Measurements from ENCODE around the gene POGLUT3.

The POGLUT3 gene

DNA sequence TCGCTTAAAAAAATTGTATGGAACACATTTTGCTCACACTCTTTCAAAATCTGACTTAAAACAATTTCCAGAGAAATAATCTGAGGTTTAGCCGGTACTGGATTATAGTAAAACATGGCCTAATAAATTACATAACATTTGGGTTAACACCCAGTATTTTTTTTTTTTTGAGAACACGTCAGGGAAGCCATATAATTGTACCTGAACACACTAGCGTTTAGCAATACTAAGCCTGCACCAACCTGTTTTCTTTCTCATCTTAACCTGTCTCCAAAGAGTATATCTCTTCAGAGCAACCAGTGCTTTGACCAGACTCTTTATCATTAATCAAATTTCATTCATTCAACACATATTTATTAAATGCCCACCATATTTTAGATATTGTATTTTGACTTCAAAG is 2.0 kb upstream of the POGLUT3 start:
- no peak for DNase-seq

DNA sequence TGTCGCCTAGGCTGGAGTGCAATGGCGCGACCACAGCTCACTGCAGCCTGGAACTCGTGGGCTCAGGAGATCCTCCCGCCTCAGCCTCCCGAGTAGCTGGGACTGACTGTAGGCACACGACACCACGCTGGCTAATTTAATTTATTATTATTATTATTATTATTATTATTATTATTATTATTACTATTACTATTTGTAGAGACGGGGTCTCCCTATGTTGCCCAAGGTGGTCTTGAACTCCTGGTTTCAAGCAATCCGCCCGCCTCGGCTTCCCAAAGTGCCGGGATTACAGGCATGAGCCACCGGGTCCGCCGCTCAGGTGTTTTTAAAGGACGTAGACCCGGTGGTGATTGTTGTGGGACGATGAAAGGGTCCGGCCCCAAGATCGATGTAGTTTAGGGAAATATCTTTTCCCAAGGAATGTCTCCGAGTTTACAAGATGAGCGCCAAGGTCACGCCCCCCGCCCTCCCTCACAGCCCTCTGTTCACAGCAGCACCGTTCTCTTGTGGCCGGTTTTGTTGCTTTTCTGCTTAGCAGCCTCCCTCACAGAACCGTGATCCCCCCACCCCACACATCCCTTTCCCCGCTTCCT is 728 bp upstream of the POGLUT3 start:
- DNase-seq = no peak

- DNase-seq = peak; percentile 65
Measured at GRCh38 chr11:108497317-108498045, 703 bp downstream of the POGLUT3 start.

GRCh38 chr11:108496643-108497256 is 1.4 kb downstream of the POGLUT3 start:
- no peak for DNase-seq

- DNase-seq = no peak
Measured at GRCh38 chr11:108495326-108495725, 2.9 kb downstream of the POGLUT3 start.

GRCh38 chr11:108494182-108494581 is 4.0 kb downstream of the POGLUT3 start:
- DNase-seq = no peak

- no peak for DNase-seq
Measured at GRCh38 chr11:108491936-108492335, 6.2 kb downstream of the POGLUT3 start.

DNA sequence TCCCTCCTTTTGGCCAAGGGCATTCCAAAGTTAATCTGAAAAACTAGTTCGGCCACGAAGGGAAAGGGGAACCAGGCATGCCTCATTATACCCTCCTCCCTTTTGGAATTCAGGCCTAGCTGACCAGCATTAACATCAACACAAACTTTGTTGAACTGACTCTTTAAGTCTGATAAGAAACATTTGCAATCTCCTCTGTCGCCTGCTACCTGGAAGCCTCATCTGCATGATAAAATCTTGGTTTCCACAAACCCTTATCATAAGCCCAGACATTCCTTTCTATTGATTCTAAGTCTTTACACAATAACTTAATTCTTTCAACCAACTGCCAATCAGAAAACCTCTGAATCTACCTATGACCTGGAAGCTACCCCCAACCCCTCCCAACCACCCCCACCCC is 11.4 kb downstream of the POGLUT3 start:
- DNase-seq = no peak

DNA sequence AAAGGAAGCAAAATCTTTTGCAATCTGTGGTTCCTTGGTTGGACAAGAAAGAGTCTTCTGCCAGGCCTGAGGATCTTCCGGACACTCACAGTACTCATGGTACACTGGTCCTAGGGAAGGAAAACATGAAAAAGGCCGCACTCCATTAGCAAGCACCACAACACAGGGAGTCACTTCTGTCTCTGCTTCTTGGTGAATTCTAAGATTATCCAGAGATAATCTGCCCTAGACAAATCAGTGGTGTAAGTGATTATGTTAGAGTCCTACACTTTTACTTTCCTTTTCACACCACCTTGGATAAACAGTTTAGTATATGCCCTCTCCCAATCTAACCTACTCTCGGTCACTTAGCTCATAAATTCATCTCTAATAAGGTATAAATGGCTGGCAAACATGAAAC is 11.9 kb downstream of the POGLUT3 start:
- DNase-seq = no peak

GRCh38 chr11:108483163-108483562 is 15.0 kb downstream of the POGLUT3 start:
- no peak for DNase-seq

- DNase-seq = no peak
Measured at GRCh38 chr11:108474664-108475463, 23.3 kb downstream of the POGLUT3 start.

- DNase-seq = no peak
Measured at GRCh38 chr11:108472681-108473080, 25.5 kb downstream of the POGLUT3 start.

DNA sequence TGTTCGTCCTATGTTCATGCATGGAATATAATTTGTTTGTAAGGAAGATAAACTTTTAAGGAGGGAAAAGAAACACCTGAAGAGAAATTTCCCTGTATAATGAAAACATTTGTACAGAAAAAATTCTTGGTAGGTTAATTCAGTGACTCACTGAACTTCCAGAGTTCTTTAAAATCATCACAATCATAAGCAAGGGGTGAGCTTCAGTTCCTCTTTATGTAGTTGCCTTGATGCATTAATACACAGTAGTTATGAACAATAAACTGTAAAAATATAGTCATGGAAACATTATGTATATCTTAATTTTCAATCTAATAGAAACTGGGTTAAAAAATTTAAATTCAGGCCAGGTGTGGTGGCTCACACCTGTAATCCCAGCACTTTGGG is 29.7 kb downstream of the POGLUT3 start:
- no peak for DNase-seq

- peak; percentile 94 for DNase-seq
Measured at GRCh38 chr11:108467091-108467823, 30.9 kb downstream of the POGLUT3 start, which contains the start of gene C11orf65. TSS of gene C11orf65 (minus strand) at chr11:108467529. CDS start at chr11:108461559, 5,970 bp downstream.

DNA sequence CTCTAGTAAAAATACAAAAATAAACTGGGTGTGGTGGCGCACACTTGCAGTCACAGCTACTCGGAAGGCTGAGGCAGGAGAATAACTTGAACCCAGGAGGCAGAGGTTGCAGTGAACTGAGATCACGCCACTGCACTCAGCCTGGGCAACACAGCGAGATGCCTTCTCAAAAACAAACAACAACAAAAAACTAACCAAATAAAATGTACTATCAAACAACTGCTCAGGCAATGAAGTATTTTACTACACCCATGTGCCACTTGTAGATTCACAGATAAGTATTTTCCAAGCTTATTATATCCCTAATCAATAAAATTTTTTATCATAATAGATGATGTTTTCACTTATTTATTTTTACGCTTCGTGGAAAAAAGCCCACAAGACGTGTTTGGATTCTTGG is 31.8 kb downstream of the POGLUT3 start:
- DNase-seq = no peak

- DNase-seq = no peak
Measured at GRCh38 chr11:108453207-108453835, 44.9 kb downstream of the POGLUT3 start.

Measured in NCI-H2107 (cell line).